Measurements from ENCODE around the gene SLC35E2B. TPM values are rescaled to one million over a fixed set of nuclear protein-coding genes. Genes with fewer than 3 reads are reported as not detected.
A peak's percentile ranks its signal among the peaks of the same experiment; 100 is the strongest.
"Not testable (repeated sequence)": the region's sequence is repeated elsewhere in the genome, so short reads cannot be mapped to it uniquely, and the experiment has no call there.

SLC35E2B gene
- total RNA-seq, 1 donor from 2014 or later = 52.7 TPM

GRCh38 chr1:1703796-1704195 is 11.2 kb upstream of the SLC35E2B start:
- no peaks in the 10 kb centered on the region for H3K27me3 ChIP-seq (ENCODE audit: low read depth)
- H3K27ac ChIP-seq = no peak overlapping the region
- ATAC-seq (no peak), DNase-seq (no peak)
- intact Hi-C loops (cut with DNase I) = no loop called here
- no peaks in the 10 kb centered on the region for H3K9me3 ChIP-seq
- H3K36me3 ChIP-seq = peaks cover 41% of the 10 kb centered on the region
- H3K4me3 ChIP-seq = no peak overlapping the region
- TF ChIP-seq CTCF (IDR thresholded peaks at IDR 0.05) = no peak
- no peaks in the 10 kb centered on the region for H3K4me1 ChIP-seq

GRCh38 chr1:1702506-1702905 is 9.9 kb upstream of the SLC35E2B start:
- H3K4me1 ChIP-seq; intact Hi-C loops (cut with DNase I); H3K27ac ChIP-seq; H3K4me3 ChIP-seq; DNase-seq; H3K27me3 ChIP-seq (ENCODE audit: low read depth); ATAC-seq; H3K9me3 ChIP-seq: not testable (repeated sequence)
- peaks cover 33% of the 10 kb centered on the region for H3K36me3 ChIP-seq

GRCh38 chr1:1700557-1700956 is 8.0 kb upstream of the SLC35E2B start:
- peak; percentile 40 to 79 for ATAC-seq
- H3K27me3 ChIP-seq (ENCODE audit: low read depth); H3K9me3 ChIP-seq; H3K27ac ChIP-seq; H3K4me1 ChIP-seq; intact Hi-C loops (cut with DNase I); DNase-seq; H3K4me3 ChIP-seq: not testable (repeated sequence)
- H3K36me3 ChIP-seq = peaks cover 17% of the 10 kb centered on the region

- peak; percentile 27 to 49 for ATAC-seq
- H3K27me3 ChIP-seq (ENCODE audit: low read depth); H3K4me3 ChIP-seq; H3K27ac ChIP-seq; H3K9me3 ChIP-seq; H3K4me1 ChIP-seq; intact Hi-C loops (cut with DNase I); DNase-seq: not testable (repeated sequence)
- H3K36me3 ChIP-seq = peaks cover 16% of the 10 kb centered on the region
These were observed 7.5 kb upstream of the SLC35E2B start for GRCh38 chr1:1700067-1700466.

GRCh38 chr1:1699061-1699460 is 6.5 kb upstream of the SLC35E2B start:
- H3K27me3 ChIP-seq (ENCODE audit: low read depth); H3K4me3 ChIP-seq; ATAC-seq; H3K27ac ChIP-seq; intact Hi-C loops (cut with DNase I); DNase-seq; H3K36me3 ChIP-seq; H3K4me1 ChIP-seq; H3K9me3 ChIP-seq: not testable (repeated sequence)

- H3K4me1 ChIP-seq; H3K27me3 ChIP-seq (ENCODE audit: low read depth); H3K27ac ChIP-seq; intact Hi-C loops (cut with DNase I); DNase-seq; ATAC-seq; H3K9me3 ChIP-seq; H3K4me3 ChIP-seq; H3K36me3 ChIP-seq: not testable (repeated sequence)
These were observed 5.0 kb upstream of the SLC35E2B start for GRCh38 chr1:1697358-1698183.

- H3K4me1 ChIP-seq; H3K9me3 ChIP-seq; H3K27ac ChIP-seq; H3K4me3 ChIP-seq; H3K27me3 ChIP-seq (ENCODE audit: low read depth); H3K36me3 ChIP-seq; intact Hi-C loops (cut with DNase I); ATAC-seq: not testable (repeated sequence)
- peak; percentile 23 for DNase-seq
These were observed 4.1 kb upstream of the SLC35E2B start for GRCh38 chr1:1696431-1697357.

- peak; percentile 80 to 86 for ATAC-seq
- Histone ChIP-seq H3K27ac (peak overlapping the region; percentile 90), H3K4me3 (peak overlapping the region; percentile 53)
- peak; percentile 82 for DNase-seq
- H3K9me3 ChIP-seq; intact Hi-C loops (cut with DNase I); H3K36me3 ChIP-seq; H3K4me1 ChIP-seq; H3K27me3 ChIP-seq (ENCODE audit: low read depth): not testable (repeated sequence)
These were observed 276 bp downstream of the SLC35E2B start for GRCh38 chr1:1692324-1692713.

- intact Hi-C loops (cut with DNase I); H3K27me3 ChIP-seq (ENCODE audit: low read depth); H3K9me3 ChIP-seq; H3K36me3 ChIP-seq; ATAC-seq; H3K4me1 ChIP-seq; H3K27ac ChIP-seq: not testable (repeated sequence)
- peak; percentile 2 for DNase-seq
- H3K4me3 ChIP-seq = peak overlapping the region; percentile 42
These were observed 1.2 kb downstream of the SLC35E2B start for GRCh38 chr1:1691443-1691842.

- H3K27me3 ChIP-seq (ENCODE audit: low read depth); H3K9me3 ChIP-seq; intact Hi-C loops (cut with DNase I); ATAC-seq; H3K36me3 ChIP-seq; H3K27ac ChIP-seq; H3K4me3 ChIP-seq: not testable (repeated sequence)
- peak; percentile 24 for DNase-seq
- peaks cover 11% of the 10 kb centered on the region for H3K4me1 ChIP-seq
These were observed 3.1 kb downstream of the SLC35E2B start for GRCh38 chr1:1689526-1689925.

Data from lower lobe of right lung (tissue), 2 donors.